Activated gamma-delta T cell (primary cell): ENCODE measurements around the gene UPK1A.
A peak's percentile ranks its signal among the peaks of the same experiment; 100 is the strongest.

Experiments used
- DNase-seq: peaks from one replicate; lab custom pipeline; 2025; lab: John Stamatoyannopoulos, UW
- total RNA-seq, 2 donors: gene quantifications; one replicate each; lab custom pipeline; 2026; lab: John Stamatoyannopoulos, UW

Gene UPK1A
- 0.39 to 0.41 reads per million in 2 donors for total RNA-seq

GRCh38 chr19:35666251-35666913 is at the start of gene UPK1A:
TSS of gene UPK1A (plus strand) at chr19:35666517. CDS start at chr19:35666813, 296 bp downstream.
- no peak for DNase-seq

DNA sequence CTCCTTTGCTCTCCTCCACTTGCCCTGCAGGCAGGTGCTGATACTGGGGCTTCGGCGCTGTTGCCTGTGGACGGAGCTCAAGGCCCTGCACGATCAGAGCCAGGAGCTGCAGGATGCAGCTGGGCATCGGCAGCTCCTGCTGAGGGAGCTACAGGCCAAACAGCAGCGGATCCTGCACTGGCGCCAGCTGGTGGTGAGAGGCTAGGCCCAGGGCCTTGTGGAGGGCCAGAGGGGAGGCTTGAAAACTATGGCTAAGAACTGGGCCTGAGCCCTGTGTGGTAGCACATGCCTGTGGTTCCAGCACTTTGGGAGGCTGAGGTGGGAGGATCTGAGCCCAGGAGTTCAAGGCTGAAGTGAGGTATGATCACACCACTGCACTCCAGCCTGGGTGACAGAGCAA is 47.5 kb upstream of the UPK1A start:
- no peak for DNase-seq

DNA sequence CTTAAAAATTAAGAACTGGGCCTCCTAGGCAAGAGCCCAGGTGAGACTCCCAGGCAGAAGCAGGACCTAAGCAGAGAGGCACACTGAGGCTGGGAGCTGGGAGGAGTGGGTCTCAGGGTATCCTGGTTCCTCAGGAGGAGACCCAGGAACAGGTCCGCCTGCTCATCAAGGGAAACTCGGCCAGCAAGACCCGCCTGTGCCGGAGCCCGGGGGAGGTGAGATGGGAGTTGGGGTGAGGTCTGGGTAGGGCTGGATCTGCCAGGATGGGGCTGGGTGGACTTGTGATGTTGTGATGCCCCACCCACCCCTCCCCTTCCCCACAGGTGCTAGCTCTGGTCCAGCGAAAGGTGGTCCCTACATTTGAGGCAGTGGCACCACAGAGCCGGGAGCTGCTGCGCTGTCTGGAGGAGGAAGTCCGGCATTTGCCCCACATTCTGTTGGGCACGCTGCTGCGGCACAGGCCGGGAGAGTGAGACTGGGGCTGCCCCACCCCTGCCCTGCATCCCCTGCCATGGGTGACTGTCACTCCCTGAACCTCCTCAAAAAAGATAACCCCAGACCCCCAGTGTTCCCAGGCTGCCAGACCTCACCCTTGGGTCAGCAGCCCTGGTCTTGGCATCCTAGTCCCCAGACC is 46.9 kb upstream of the UPK1A start:
- DNase-seq = no peak

GRCh38 chr19:35620001-35620400 is 46.3 kb upstream of the UPK1A start:
- DNase-seq = no peak

DNA sequence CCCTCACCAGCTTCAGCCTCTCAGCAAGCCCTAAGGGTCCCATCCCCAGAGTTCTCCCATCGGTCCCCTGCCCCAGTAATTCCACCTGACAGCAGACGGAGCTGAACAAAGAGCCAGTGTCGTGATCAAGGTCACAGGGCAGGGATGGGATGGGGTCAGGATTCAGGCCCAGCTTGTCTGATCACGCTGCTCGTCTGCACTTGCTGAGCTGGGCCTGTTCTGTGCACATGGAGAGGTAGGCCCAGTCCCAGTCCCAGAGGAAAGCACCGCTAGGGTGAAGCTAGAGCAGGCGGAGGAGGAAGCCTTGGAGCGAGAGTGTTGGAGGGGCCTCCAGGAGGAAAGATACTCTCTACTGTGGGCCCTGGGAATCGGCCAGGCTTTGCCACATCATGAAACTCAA is 44.6 kb upstream of the UPK1A start:
- DNase-seq = no peak

DNA sequence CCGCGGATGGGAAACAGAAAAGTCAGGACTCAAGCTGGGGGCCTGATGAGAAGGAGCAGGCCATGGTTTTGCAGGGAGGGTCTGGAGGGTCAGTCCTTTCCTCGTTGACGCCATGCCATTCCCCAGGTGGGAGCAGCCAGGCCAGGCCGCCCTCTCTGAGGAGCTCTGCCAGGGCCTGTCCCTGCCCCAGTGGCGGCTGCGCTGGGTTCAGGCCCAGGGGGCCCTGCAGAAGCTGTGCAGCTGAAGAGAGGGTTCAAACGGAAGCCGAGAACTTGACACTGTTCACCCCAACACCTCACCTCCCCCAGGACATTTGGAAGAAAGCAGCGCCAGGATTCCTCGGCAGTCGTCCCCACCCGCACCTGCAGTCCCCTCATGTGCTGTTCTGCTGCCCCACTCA is 43.6 kb upstream of the UPK1A start:
- no peak for DNase-seq

DNA sequence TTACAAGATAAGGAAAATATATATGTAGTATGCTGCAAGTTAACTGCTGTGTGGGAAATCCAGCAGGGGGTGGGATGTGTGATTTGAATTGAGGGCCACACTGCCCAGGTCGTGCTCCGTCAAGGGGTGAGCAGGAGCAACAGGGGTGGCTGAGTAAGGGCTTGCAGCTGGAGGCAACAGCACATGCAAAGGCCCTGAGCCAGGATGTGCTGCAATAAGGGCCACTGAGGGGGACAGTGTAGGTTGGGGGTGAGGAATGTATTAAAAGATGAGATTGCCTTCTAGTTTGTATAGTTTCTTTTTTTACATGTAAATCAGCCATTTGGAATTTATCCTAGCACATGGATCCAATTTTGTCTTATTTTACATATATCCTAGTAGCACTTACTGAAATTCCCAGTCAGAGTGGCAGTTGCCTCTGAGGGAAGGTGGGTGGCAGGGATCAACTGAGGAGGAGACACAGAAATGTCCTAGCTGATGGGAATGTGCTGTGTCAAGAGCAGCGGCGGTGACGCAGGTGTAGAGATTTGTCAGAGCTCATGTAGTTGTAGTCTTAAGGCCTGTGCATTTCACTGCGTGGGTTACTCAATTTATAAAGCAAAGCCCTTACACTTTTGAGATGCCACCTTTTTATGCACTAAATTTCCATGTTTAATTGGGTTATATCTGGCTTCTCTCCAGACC is 42.8 kb upstream of the UPK1A start:
- DNase-seq = no peak

GRCh38 chr19:35628264-35628564 is 38.1 kb upstream of the UPK1A start:
- no peak for DNase-seq

DNA sequence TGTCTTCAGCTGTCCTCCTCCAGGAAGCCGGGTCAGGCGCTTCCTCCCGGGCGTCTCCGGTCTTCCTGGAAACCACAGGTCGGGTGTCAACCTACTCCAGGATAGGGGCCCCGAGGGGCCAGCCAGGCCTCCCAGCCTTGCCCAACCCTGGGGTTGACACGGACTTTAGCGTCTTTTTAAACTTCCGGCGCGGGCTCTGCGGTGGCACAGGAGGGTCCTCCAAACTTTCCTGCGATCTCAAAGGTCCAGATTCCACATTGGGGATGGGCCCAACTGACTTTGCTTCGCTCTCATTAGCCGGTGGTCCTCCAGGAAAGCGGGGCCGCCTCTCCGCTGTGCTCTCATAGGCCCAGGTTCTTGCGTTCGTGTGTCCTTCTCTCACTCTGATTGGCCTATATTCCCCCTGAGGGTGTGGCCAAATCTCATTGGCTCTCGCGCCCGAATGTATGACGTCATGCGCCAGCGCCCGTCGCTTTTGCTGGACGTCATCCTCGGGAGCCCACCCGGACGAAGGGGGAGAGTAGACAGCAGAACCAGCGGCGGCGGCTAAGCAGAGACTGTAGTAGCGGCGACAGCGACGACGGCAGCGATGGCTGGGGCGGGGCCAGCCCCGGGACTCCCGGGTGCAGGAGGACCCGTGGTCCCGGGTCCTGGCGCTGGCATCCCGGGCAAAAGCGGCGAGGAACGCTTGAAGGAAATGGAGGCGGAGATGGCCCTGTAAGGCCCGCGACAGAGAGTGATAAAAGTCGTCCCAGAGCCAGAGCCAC is 37.6 kb upstream of the UPK1A start, which contains the start of gene RBM42:
RBM42 (plus strand) TSS at position 472 of the 767 bp plus-strand sequence; CDS start at position 590, 118 bp downstream.
- DNase-seq = peak; percentile 89

DNA sequence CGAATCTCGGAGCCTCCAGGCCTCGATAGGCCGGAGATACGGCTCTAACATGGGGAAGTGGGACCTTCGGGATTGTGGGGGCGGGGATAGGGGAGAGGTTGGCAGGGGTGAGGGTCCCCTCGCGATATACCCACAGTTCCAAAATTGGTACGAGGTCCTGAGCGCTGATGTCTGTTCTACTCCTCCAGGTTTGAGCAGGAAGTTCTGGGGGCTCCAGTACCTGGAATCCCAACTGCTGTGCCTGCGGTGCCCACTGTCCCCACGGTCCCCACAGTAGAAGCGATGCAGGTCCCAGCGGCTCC is 37.0 kb upstream of the UPK1A start:
- no peak for DNase-seq

GRCh38 chr19:35633727-35634440 is 32.4 kb upstream of the UPK1A start:
- no peak for DNase-seq

- no peak for DNase-seq
Measured at GRCh38 chr19:35636651-35637050, 29.7 kb upstream of the UPK1A start.

GRCh38 chr19:35637165-35637564 is 29.2 kb upstream of the UPK1A start:
- no peak for DNase-seq

- DNase-seq = no peak
Measured at GRCh38 chr19:35639321-35639639, 27.0 kb upstream of the UPK1A start.

- DNase-seq = no peak
Measured at GRCh38 chr19:35639863-35640262, 26.5 kb upstream of the UPK1A start.

DNA sequence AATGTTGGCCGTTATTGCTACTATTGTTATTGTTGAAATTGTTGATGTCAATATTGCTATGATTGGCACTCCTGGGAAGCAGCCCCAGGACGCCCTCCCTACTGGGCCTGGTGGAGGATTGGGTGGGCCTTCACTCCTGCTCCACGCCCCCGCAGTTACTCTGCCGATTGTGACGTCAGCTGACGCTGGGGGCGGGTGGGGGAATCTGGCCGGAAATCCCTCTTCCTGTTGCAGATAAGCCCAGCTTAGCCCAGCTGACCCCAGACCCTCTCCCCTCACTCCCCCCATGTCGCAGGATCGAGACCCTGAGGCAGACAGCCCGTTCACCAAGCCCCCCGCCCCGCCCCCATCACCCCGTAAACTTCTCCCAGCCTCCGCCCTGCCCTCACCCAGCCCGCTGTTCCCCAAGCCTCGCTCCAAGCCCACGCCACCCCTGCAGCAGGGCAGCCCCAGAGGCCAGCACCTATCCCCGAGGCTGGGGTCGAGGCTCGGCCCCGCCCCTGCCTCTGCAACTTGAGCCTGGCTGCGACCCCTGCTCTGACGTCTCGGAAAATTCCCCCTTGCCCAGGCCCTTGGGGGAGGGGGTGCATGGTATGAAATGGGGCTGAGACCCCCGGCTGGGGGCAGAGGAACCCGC is 24.7 kb upstream of the UPK1A start, which contains the start of gene ETV2:
ETV2 (plus strand) TSS at position 231 of the 637 bp plus-strand sequence. CDS start 716 bp downstream, outside the sequence.
- no peak for DNase-seq

- DNase-seq = no peak
Measured at GRCh38 chr19:35642312-35642711, 24.0 kb upstream of the UPK1A start.

- DNase-seq = no peak
Measured at GRCh38 chr19:35642798-35643254, 23.5 kb upstream of the UPK1A start.

- DNase-seq = peak; percentile 56
Measured at GRCh38 chr19:35643255-35644205, 22.8 kb upstream of the UPK1A start.
